GM21723 (cell line): ENCODE results near the gene NGEF.
"Not testable (repeated sequence)": the region's sequence is repeated elsewhere in the genome, so short reads cannot be mapped to it uniquely, and the experiment has no call there.

Source experiments
- ATAC-seq: cut with Tn5 transposase; IDR thresholded peaks from one replicate; pipeline ENCODE4 v1.9.1; 2021; ENCODE audit warnings: mild to moderate bottlenecking, moderate library complexity; ENCODE audit not compliant: unreplicated experiment

The NGEF gene

GRCh38 chr2:232937278-232937906, 75.7 kb downstream of the NGEF start:
- no peak for ATAC-seq

- no peak for ATAC-seq
Observed at GRCh38 chr2:232931636-232932035, 81.4 kb downstream of the NGEF start.

GRCh38 chr2:232930059-232930400, 83.0 kb downstream of the NGEF start:
- ATAC-seq, result no peak

GRCh38 chr2:232929303-232930058, 83.6 kb downstream of the NGEF start:
- no peak for ATAC-seq

- no peak for ATAC-seq
Observed at GRCh38 chr2:232928551-232929302, 84.3 kb downstream of the NGEF start.

DNA sequence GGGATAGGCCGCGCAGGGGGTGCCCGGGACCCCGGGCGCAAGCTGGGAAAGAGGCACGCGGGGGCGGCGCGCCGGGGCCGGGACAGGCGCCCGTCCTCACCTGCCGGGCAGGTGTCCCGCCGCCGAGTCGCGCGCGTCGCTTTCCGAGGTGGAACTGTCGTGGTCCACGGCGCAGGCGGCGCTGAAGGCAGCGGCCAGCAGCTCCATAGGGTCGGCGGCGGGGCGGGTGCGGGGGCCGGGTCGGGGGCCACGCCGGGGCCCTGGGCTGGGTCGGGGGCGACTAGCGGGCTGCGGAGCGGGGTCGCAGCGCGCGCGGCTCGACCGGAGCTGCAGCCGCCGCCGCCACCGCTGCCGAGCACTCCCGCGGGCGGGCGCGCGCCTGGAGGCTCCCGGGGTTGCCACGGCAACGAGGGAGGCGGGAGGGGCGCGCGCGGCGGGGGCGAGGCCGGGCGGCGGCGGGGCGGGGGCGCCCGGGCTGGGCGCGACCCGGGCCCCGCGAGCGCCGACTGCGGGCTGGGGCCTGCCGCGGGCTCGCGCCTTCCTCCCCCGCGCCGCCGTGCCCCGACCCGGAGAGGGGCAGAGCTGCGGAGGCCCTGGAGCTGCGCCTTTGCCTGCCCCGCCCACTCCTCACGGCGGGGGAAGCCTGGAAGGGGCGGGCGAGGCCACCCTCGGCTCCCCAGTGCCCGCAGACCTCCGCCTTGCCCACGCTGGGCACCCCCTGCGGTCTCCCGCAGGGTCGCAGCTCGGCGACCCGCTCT, 85.1 kb downstream of the NGEF start:
- no peak for ATAC-seq

DNA sequence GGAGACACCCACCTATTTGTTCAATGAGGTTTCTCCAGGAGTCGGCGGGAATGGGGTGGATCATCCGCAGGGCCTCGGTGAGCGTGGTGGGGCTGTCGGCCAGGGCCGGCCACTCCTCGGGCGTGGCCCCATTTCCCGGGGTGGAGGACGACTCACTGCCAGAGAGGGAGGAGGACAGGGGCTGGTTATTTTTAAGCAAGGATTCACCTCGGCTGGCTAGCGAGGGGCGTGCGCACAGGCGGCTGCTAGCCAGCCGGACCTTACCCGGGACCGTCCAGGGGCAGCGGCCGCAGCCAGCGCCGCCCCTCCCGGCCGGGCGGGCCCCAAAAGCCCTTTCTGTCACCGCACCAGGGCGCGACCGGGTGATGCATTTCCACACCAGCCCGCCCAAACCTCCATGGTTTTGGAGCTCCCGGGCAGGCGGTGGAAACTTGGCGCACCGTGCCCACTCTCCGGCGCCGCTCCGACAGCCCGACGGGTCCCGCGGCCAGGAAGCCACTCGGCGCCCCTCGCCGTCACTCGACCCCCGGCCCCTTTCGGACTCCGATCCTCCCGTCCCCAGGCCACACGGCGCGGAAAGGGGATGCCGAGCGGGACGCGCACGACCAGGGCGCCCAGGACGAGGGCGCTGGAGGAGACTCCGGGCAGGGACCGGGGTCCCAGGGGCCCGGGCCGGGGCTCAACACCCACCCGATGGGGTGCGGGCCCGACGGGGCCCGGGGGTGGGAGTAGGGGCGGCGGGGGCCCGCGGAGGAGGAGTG, 85.8 kb downstream of the NGEF start:
- ATAC-seq, result no peak

DNA sequence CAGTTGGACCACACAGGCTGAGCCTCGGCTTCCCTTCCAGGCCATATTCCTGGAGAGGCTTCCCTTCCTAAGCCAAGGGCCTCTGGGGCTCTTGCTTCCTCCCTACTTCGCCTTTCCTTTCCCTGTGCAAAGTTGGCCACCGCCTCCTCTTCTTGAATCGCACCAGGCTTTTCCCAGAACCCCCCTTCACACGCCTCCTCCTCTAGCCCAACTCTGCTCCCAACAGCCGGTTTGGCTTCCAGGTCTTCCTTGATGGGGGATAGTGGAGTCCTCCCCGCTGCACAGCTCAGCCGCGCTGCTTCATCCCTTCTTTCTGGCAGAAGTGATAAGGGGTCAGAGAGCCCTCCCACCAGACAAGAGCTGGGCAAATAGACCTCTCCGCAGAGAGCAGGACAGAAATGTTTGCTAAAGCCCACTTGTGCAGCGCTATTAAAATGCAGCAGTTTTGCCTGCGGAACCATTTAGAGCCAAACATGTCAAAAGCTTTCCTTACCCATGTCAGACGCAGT, 86.6 kb downstream of the NGEF start:
- ATAC-seq, result no peak

DNA sequence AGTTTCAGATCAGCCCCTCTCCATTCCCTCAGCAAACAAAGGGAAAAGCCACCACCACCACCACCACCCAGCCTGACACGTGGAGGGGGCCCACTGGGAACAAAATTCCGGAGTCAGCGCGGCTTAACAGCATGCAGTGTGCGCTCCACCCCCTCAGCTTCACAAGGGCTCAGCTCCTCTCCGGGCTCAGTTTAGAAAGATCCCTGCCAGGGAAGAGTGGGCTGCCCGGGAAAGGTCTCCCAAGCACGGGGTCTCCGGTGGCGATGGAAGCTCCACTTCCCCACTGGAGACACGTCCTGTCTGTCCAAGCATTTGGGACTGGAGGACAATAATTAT, 87.3 kb downstream of the NGEF start:
- ATAC-seq, result no peak

GRCh38 chr2:232925153-232925820, 87.8 kb downstream of the NGEF start:
- no peak for ATAC-seq

- ATAC-seq, result no peak
Observed at GRCh38 chr2:232924433-232924832, 88.6 kb downstream of the NGEF start.

GRCh38 chr2:232920760-232921159, 92.3 kb downstream of the NGEF start:
- ATAC-seq, result no peak

- no peak for ATAC-seq
Observed at GRCh38 chr2:232920055-232920454, 93.0 kb downstream of the NGEF start.

- no peak for ATAC-seq
Observed at GRCh38 chr2:232919141-232919540, 93.9 kb downstream of the NGEF start.

- no peak for ATAC-seq
Observed at GRCh38 chr2:232913903-232914302, 99.2 kb downstream of the NGEF start.

GRCh38 chr2:232911712-232912277, 101.3 kb downstream of the NGEF start:
- no peak for ATAC-seq

GRCh38 chr2:232910376-232910775, 102.7 kb downstream of the NGEF start:
- ATAC-seq, result no peak

DNA sequence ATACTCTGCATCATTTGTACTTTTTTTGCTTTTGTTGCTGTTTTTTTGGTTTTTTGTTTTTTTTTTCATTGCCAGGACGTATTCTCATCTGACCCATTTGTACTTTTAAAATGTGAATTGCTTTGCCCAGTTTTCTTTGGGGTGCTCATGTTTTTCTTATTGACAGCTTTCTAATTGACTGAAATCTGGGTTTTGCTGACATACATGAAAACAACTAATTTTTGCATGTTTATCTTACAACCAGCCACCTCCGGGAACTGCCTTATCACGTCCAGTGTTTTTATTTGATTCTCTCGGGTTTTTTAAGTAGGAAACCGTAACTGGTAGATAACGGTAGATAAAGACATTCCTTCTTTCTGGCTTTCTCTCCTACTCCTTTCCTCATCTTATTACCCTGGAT, 104.4 kb downstream of the NGEF start:
- no peak for ATAC-seq

GRCh38 chr2:232907718-232908085, 105.4 kb downstream of the NGEF start:
- not testable (repeated sequence) for ATAC-seq
